Measurements from ENCODE around the gene RFPL4A.
"Not testable (repeated sequence)": the region's sequence is repeated elsewhere in the genome, so short reads cannot be mapped to it uniquely, and the experiment has no call there.

DNA sequence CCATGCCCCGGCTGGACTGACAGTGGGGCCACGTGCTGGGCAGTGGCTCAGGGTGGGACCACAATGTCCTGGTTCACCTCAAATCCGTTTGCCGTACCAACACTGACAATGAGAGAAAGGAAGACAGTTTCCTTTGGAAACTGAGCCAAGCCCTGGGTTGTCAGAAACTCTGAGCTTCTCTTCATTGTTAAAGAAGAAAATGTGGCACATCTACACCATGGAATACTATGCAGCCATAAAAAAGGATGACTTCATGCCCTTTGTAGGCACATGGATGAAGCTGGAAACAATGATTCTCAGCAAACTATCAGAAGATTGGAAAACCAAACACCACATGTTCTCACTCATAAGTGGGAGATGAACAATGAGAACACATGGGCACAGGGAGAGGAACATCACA is 2.1 kb upstream of the RFPL4A start:
- TF ChIP-seq, protein P1, sequence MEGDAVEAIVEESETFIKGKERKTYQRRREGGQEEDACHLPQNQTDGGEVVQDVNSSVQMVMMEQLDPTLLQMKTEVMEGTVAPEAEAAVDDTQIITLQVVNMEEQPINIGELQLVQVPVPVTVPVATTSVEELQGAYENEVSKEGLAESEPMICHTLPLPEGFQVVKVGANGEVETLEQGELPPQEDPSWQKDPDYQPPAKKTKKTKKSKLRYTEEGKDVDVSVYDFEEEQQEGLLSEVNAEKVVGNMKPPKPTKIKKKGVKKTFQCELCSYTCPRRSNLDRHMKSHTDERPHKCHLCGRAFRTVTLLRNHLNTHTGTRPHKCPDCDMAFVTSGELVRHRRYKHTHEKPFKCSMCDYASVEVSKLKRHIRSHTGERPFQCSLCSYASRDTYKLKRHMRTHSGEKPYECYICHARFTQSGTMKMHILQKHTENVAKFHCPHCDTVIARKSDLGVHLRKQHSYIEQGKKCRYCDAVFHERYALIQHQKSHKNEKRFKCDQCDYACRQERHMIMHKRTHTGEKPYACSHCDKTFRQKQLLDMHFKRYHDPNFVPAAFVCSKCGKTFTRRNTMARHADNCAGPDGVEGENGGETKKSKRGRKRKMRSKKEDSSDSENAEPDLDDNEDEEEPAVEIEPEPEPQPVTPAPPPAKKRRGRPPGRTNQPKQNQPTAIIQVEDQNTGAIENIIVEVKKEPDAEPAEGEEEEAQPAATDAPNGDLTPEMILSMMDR (IDR thresholded peaks at IDR 0.05): not testable (repeated sequence)
- not testable (repeated sequence) for TF ChIP-seq POLR2A (IDR thresholded peaks at IDR 0.05; ENCODE audit: low read length); HEYL (CRISPR knock-in tag; IDR thresholded peaks at IDR 0.05); ZFP36 (IDR thresholded peaks at IDR 0.05; ENCODE audit: borderline replicate concordance, partially characterized antibody); RAD21 (conservative IDR thresholded peaks at IDR 0.05 in 1 of 2, IDR thresholded peaks at IDR 0.05 in 1 of 2); MAZ (IDR thresholded peaks at IDR 0.05; ENCODE audit: borderline replicate concordance, low read depth, low read length); CHD4 (IDR thresholded peaks at IDR 0.05; ENCODE audit: borderline replicate concordance); GATA3 (IDR thresholded peaks at IDR 0.05; ENCODE audit: borderline replicate concordance); CHD2 (IDR thresholded peaks at IDR 0.05; ENCODE audit: low read length, partially characterized antibody); CEBPB (IDR thresholded peaks at IDR 0.05); EP300 (IDR thresholded peaks at IDR 0.05); NFE2L2 (conservative IDR thresholded peaks at IDR 0.05; ENCODE audit: low read length)
- TF ChIP-seq, protein P2, sequence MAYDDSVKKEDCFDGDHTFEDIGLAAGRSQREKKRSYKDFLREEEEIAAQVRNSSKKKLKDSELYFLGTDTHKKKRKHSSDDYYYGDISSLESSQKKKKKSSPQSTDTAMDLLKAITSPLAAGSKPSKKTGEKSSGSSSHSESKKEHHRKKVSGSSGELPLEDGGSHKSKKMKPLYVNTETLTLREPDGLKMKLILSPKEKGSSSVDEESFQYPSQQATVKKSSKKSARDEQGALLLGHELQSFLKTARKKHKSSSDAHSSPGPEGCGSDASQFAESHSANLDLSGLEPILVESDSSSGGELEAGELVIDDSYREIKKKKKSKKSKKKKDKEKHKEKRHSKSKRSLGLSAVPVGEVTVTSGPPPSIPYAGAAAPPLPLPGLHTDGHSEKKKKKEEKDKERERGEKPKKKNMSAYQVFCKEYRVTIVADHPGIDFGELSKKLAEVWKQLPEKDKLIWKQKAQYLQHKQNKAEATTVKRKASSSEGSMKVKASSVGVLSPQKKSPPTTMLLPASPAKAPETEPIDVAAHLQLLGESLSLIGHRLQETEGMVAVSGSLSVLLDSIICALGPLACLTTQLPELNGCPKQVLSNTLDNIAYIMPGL (CRISPR knock-in tag; IDR thresholded peaks at IDR 0.05; ENCODE audit: borderline replicate concordance): not testable (repeated sequence)
- TF ChIP-seq, protein P3, sequence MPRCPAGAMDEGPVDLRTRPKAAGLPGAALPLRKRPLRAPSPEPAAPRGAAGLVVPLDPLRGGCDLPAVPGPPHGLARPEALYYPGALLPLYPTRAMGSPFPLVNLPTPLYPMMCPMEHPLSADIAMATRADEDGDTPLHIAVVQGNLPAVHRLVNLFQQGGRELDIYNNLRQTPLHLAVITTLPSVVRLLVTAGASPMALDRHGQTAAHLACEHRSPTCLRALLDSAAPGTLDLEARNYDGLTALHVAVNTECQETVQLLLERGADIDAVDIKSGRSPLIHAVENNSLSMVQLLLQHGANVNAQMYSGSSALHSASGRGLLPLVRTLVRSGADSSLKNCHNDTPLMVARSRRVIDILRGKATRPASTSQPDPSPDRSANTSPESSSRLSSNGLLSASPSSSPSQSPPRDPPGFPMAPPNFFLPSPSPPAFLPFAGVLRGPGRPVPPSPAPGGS (IDR thresholded peaks at IDR 0.05): not testable (repeated sequence)

All from A549 (cell line).